Measurements from ENCODE around the gene GFPT2. TPM values are rescaled to one million over a fixed set of nuclear protein-coding genes. Genes with fewer than 3 reads are reported as not detected.

Gene GFPT2
- total RNA-seq, 5 donors from 2014 or later (not counting 1 experiment from before 2014, with no cell fraction given) = 1.6 to 3.6 (median 2.0) TPM

DNA sequence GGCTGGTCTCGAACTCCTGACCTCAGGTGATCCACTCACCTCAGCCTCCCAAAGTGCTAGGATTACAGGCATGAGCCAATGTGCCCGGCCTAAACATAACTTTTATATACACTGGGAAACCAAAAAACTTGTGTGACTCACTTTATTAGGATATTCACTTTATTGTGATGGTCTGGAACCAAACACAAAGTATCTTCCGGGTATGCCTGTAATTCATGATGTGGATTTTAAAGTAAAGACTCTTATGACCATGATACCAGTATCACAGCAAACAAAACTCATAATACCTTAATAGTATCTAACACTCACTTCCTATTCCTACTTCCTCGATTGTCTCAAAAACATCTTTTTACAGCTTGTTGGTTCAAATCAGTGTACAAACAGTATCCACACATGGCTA, 12.7 kb upstream of the GFPT2 start:
- ATAC-seq (replicated peaks in 1 of 4) (no peak), DNase-seq (no peak)
- no peak overlapping the region for H3K27ac ChIP-seq (ENCODE audit: low read length)
- no peaks in the 10 kb centered on the region for H3K36me3 ChIP-seq (ENCODE audit: control insufficient read depth in 2 of 2, extremely low read depth in 1 of 2, insufficient read depth in 1 of 2, low read length in 1 of 2)
- ChIA-PET CTCF (no interaction called here), POLR2A (interaction anchor here in 1 of 2 donors (0.6 kb wide), 1 partner anchor 711 kb away, joined by 8 read pairs; no protein-coding TSS in a partner anchor)
- H3K36me3 Mint-ChIP-seq = no peaks in the 10 kb centered on the region
- peaks cover 3% of the 10 kb centered on the region in 2 donors for H3K27me3 Mint-ChIP-seq
- no peak overlapping the region for H3K4me3 Mint-ChIP-seq
- WGBS (ENCODE audit: insufficient coverage) = no CpG with 5 or more reads among the region's 4 CpGs
- H3K27ac Mint-ChIP-seq = no peak overlapping the region
- H3K9me3 ChIP-seq = no peaks in the 10 kb centered on the region
- H3K9me3 Mint-ChIP-seq = no peaks in the 10 kb centered on the region
- H3K4me3 ChIP-seq (ENCODE audit: control insufficient read depth in 1 of 2, extremely low read depth in 1 of 2, low read length in 1 of 2) = no peak overlapping the region
- H3K4me1 Mint-ChIP-seq = peaks cover 0 to 7% (median 4%) of the 10 kb centered on the region in 3 donors
- H3K4me1 ChIP-seq (ENCODE audit: control insufficient read depth in 1 of 2, extremely low read depth in 1 of 2, insufficient read depth in 2 of 2, low read length in 2 of 2) = peaks cover 0 to 22% of the 10 kb centered on the region in 2 experiments
- H3K27me3 ChIP-seq (replicated peaks in 1 of 2; ENCODE audit: control insufficient read depth in 2 of 2, extremely low read depth in 1 of 2, insufficient read depth in 2 of 2, low read length in 1 of 2) = peaks cover 0 to 28% of the 10 kb centered on the region in 2 experiments

DNA sequence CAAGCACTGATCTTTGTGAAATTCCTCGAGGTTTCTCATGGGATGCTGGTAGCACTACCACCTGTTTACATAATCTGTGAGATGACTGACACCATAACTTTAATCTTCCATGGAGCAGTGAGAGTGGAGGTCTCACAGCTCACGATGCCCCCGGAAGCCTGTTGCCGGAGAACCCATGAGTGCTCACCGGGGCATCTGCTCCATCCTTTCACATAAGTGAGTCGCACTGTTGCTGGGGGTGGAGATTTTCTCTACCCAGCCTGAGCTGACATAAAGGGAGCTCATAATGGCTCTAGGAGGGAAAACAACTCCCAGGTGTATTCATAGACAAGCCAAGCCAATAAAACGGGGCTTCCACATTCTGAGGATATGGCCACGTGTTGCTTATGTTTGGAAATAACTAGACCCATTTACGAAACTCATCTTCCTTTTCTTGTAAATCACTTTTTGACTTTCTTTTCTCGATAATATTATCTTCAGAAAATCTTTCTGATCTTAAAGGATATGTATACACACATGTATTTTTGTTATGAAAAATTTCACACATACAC, 11.2 kb upstream of the GFPT2 start:
- H3K9me3 ChIP-seq = no peaks in the 10 kb centered on the region
- no CpG with 5 or more reads among the region's 10 CpGs for WGBS (ENCODE audit: insufficient coverage)
- no peak overlapping the region for H3K4me3 Mint-ChIP-seq

DNA sequence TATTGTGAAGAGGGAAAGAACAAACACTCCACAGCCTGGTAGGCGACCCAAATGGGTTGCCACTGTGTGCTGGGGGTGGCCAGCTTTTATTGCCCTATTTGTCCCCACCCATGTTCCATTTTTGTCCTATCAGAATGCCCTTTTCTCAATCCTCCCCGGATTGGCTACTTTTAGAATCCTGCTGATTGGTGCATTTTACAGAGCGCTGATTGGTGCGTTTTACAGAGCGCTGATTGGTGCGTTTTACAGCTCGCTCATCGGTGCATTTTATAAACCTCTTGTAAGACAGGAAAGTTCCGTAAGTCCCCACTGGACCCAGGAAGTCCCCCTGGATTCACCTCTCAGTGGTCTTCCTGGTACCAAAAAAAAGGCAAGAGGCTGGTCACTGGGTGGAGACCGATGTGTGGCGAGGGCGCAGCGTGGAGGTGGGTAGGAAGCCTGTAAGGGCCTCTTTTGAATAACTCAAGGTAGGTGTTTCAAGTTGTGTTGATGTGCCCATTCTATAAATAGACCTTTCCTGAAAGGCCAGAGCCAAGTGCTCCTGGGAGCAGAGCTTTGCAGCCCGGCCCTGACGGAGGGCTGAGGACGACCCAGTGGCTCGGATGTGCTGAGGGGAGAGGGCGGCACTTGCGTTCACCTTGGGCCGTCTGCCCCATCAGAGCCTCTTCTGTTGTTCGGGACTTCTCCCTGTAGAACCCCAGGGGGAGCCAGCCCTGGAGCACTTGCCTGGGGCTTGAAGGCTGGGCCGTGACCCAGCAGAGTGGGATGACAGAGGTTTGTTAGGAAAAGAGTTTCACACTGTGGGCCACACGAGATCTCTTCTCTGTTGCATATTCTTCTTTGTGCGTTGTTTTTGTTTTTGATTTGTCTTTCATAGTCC, 7.2 kb upstream of the GFPT2 start:
- Histone ChIP-seq H3K4me1 (ENCODE audit: control insufficient read depth in 1 of 2, extremely low read depth in 1 of 2, insufficient read depth in 2 of 2, low read length in 2 of 2) (no peaks in the 10 kb centered on the region), H3K27me3 (replicated peaks in 1 of 2; ENCODE audit: control insufficient read depth in 2 of 2, extremely low read depth in 1 of 2, insufficient read depth in 2 of 2, low read length in 1 of 2) (peaks cover 2 to 33% of the 10 kb centered on the region in 2 experiments), H3K27ac (ENCODE audit: low read length) (no peak overlapping the region), H3K36me3 (ENCODE audit: control insufficient read depth in 2 of 2, extremely low read depth in 1 of 2, insufficient read depth in 1 of 2, low read length in 1 of 2) (no peaks in the 10 kb centered on the region), H3K9me3 (no peaks in the 10 kb centered on the region), H3K4me3 (ENCODE audit: control insufficient read depth in 1 of 2, extremely low read depth in 1 of 2, low read length in 1 of 2) (no peak overlapping the region)
- 92% methylated on average over 22 of the region's 24 CpGs for WGBS (ENCODE audit: insufficient coverage)
- POLR2A ChIA-PET = no interaction called here
- Mint-ChIP-seq H3K36me3 (no peaks in the 10 kb centered on the region), H3K27me3 (peaks cover 21 to 27% of the 10 kb centered on the region in 2 donors), H3K9me3 (no peaks in the 10 kb centered on the region), H3K4me1 (no peaks in the 10 kb centered on the region), H3K27ac (no peak overlapping the region), H3K4me3 (no peak overlapping the region)
- CTCF ChIA-PET = no interaction called here
- no peak for DNase-seq
- no peak for ATAC-seq (replicated peaks in 1 of 4)

More for the DNA sequence above, 11.2 kb upstream of the GFPT2 start:
- peaks cover 0 to 3% of the 10 kb centered on the region in 2 donors for H3K27me3 Mint-ChIP-seq
- H3K4me1 Mint-ChIP-seq = peaks cover 0 to 7% (median 4%) of the 10 kb centered on the region in 3 donors
- peaks cover 0 to 22% of the 10 kb centered on the region in 2 experiments for H3K4me1 ChIP-seq (ENCODE audit: control insufficient read depth in 1 of 2, extremely low read depth in 1 of 2, insufficient read depth in 2 of 2, low read length in 2 of 2)
- H3K4me3 ChIP-seq (ENCODE audit: control insufficient read depth in 1 of 2, extremely low read depth in 1 of 2, low read length in 1 of 2) = no peak overlapping the region
- H3K9me3 Mint-ChIP-seq = no peaks in the 10 kb centered on the region
- no peak for ATAC-seq (replicated peaks in 1 of 4)
- H3K27ac ChIP-seq (ENCODE audit: low read length) = no peak overlapping the region
- peaks cover 0 to 23% of the 10 kb centered on the region in 2 experiments for H3K27me3 ChIP-seq (replicated peaks in 1 of 2; ENCODE audit: control insufficient read depth in 2 of 2, extremely low read depth in 1 of 2, insufficient read depth in 2 of 2, low read length in 1 of 2)
- no peaks in the 10 kb centered on the region for H3K36me3 ChIP-seq (ENCODE audit: control insufficient read depth in 2 of 2, extremely low read depth in 1 of 2, insufficient read depth in 1 of 2, low read length in 1 of 2)
- CTCF ChIA-PET = interaction anchor here in 1 of 2 donors (0.5 kb wide), 1 partner anchor 569 kb away, joined by 3 read pairs; no protein-coding TSS in a partner anchor
- H3K36me3 Mint-ChIP-seq = no peaks in the 10 kb centered on the region
- POLR2A ChIA-PET = no interaction called here
- DNase-seq = no peak
- H3K27ac Mint-ChIP-seq = no peak overlapping the region

DNA sequence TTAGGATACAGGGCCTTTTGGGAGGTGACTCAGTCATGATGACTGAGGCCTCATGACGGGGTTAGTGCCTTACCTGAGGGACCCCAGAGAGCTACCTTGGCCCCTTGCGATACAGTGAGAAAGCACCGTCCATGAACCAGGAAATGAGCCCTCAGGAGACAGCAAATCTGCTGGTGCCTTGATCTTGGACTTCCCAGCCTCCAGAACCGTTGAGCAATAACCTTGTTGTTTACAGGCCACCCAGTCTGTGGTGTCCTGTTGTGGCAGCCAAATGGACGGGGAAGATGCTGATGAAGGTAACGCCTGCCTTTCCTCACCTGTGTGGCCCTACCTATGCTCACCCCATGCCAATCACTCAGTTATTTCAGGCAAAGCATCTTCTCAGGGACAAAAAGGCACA, 5.6 kb upstream of the GFPT2 start:
- POLR2A ChIA-PET = no interaction called here
- ATAC-seq (replicated peaks in 1 of 4) (no peak), DNase-seq (no peak)
- Histone ChIP-seq H3K27ac (ENCODE audit: low read length) (no peak overlapping the region), H3K4me3 (ENCODE audit: control insufficient read depth in 1 of 2, extremely low read depth in 1 of 2, low read length in 1 of 2) (no peak overlapping the region), H3K9me3 (no peaks in the 10 kb centered on the region), H3K4me1 (ENCODE audit: control insufficient read depth in 1 of 2, extremely low read depth in 1 of 2, insufficient read depth in 2 of 2, low read length in 2 of 2) (peaks cover 0 to 9% of the 10 kb centered on the region in 2 experiments), H3K27me3 (replicated peaks in 1 of 2; ENCODE audit: control insufficient read depth in 2 of 2, extremely low read depth in 1 of 2, insufficient read depth in 2 of 2, low read length in 1 of 2) (peaks cover 3 to 50% of the 10 kb centered on the region in 2 experiments), H3K36me3 (ENCODE audit: control insufficient read depth in 2 of 2, extremely low read depth in 1 of 2, insufficient read depth in 1 of 2, low read length in 1 of 2) (no peaks in the 10 kb centered on the region)
- H3K27ac Mint-ChIP-seq = no peak overlapping the region
- H3K4me1 Mint-ChIP-seq = peaks cover 5 to 6% (median 6%) of the 10 kb centered on the region in 3 donors
- H3K27me3 Mint-ChIP-seq = peaks cover 28 to 36% of the 10 kb centered on the region in 2 donors
- no peaks in the 10 kb centered on the region for H3K9me3 Mint-ChIP-seq
- H3K36me3 Mint-ChIP-seq = no peaks in the 10 kb centered on the region
- H3K4me3 Mint-ChIP-seq = no peak overlapping the region
- CTCF ChIA-PET = interaction anchor here in 1 of 2 donors (0.6 kb wide), 1 partner anchor 770 kb away, joined by 3 read pairs; no protein-coding TSS in a partner anchor
- 89% methylated on average over 5 of the region's 6 CpGs for WGBS (ENCODE audit: insufficient coverage)

DNA sequence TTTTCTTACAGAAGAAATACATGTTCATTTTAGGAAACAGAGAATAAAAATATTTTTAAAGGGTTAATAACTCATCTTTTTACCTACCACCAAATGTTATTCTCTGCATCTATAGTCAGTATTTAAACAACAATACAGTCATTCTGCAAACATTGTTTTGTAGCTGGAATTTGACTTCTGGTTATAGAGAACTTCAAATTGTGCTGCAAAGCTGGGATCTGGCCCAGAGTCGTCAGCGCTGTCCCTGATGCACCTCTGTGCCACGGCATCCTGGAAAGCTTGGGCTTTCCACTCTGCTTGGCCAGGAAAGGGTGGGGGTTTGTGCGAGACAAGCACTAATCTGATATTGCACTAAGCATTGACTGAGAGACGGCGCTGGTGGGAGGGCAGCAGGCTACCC, 5.0 kb upstream of the GFPT2 start:
- 91% methylated on average over 6 of the region's 6 CpGs for WGBS (ENCODE audit: insufficient coverage)
- H3K4me3 Mint-ChIP-seq = no peak overlapping the region

DNA sequence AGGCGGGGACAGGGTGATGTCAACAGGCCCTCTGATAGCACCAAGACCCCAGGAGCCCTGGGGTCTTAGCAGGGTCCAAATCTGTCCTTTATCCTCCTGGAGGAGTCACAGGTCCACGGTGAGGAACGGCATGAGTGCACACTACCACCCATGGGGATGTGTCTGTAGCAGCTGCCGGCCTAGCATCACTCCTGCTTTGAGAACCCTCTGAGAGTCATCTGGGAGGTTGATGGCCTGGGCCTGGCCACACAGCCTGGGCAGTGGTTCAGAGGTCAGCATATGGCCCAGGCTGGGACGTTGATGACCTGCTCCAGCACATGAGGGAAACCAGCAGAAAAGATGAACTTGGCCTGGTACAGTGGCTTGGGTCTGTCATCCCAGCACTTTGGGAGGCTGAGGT, 1.8 kb upstream of the GFPT2 start:
- POLR2A ChIA-PET = no interaction called here

More for the DNA sequence above, 5.0 kb upstream of the GFPT2 start:
- Histone ChIP-seq H3K27ac (ENCODE audit: low read length) (no peak overlapping the region), H3K4me1 (ENCODE audit: control insufficient read depth in 1 of 2, extremely low read depth in 1 of 2, insufficient read depth in 2 of 2, low read length in 2 of 2) (peaks cover 0 to 12% of the 10 kb centered on the region in 2 experiments), H3K4me3 (ENCODE audit: control insufficient read depth in 1 of 2, extremely low read depth in 1 of 2, low read length in 1 of 2) (no peak overlapping the region), H3K27me3 (replicated peaks in 1 of 2; ENCODE audit: control insufficient read depth in 2 of 2, extremely low read depth in 1 of 2, insufficient read depth in 2 of 2, low read length in 1 of 2) (peaks cover 3 to 55% of the 10 kb centered on the region in 2 experiments), H3K9me3 (no peaks in the 10 kb centered on the region), H3K36me3 (ENCODE audit: control insufficient read depth in 2 of 2, extremely low read depth in 1 of 2, insufficient read depth in 1 of 2, low read length in 1 of 2) (no peaks in the 10 kb centered on the region)
- Mint-ChIP-seq H3K4me1 (peaks cover 5 to 8% (median 7%) of the 10 kb centered on the region in 3 donors), H3K9me3 (no peaks in the 10 kb centered on the region), H3K27me3 (peaks cover 28 to 36% of the 10 kb centered on the region in 2 donors), H3K27ac (no peak overlapping the region), H3K36me3 (no peaks in the 10 kb centered on the region)
- CTCF ChIA-PET = no interaction called here
- POLR2A ChIA-PET = no interaction called here
- no peak for ATAC-seq (replicated peaks in 1 of 4)
- no peak for DNase-seq

More for the DNA sequence above, 1.8 kb upstream of the GFPT2 start:
- WGBS (ENCODE audit: insufficient coverage) = 89% methylated on average over 4 of the region's 5 CpGs
- no peak overlapping the region for H3K4me3 Mint-ChIP-seq
- peaks cover 5 to 13% (median 7%) of the 10 kb centered on the region in 3 donors for H3K4me1 Mint-ChIP-seq
- H3K4me3 ChIP-seq (ENCODE audit: control insufficient read depth in 1 of 2, extremely low read depth in 1 of 2, low read length in 1 of 2) = peak overlapping the region in 1 of 2 donors; percentile 3
- no peaks in the 10 kb centered on the region for H3K36me3 Mint-ChIP-seq
- H3K27me3 ChIP-seq (replicated peaks in 1 of 2; ENCODE audit: control insufficient read depth in 2 of 2, extremely low read depth in 1 of 2, insufficient read depth in 2 of 2, low read length in 1 of 2) = peaks cover 5 to 66% of the 10 kb centered on the region in 2 experiments
- DNase-seq = no peak
- ATAC-seq (replicated peaks in 1 of 4) = no peak
- peaks cover 44 to 57% of the 10 kb centered on the region in 2 donors for H3K27me3 Mint-ChIP-seq
- peaks cover 0 to 24% of the 10 kb centered on the region in 2 experiments for H3K4me1 ChIP-seq (ENCODE audit: control insufficient read depth in 1 of 2, extremely low read depth in 1 of 2, insufficient read depth in 2 of 2, low read length in 2 of 2)
- H3K36me3 ChIP-seq (ENCODE audit: control insufficient read depth in 2 of 2, extremely low read depth in 1 of 2, insufficient read depth in 1 of 2, low read length in 1 of 2) = no peaks in the 10 kb centered on the region
- H3K9me3 Mint-ChIP-seq = no peaks in the 10 kb centered on the region
- CTCF ChIA-PET = interaction anchor here in 1 of 2 donors (1.5 kb wide), 1 partner anchor 26 kb away, joined by 3 read pairs; no protein-coding TSS in a partner anchor
- H3K27ac ChIP-seq (ENCODE audit: low read length) = no peak overlapping the region
- H3K9me3 ChIP-seq = no peaks in the 10 kb centered on the region
- H3K27ac Mint-ChIP-seq = no peak overlapping the region

Data from T-cell (primary cell).